Measurements from ENCODE around the gene AGO1.
A peak's percentile ranks its signal among the peaks of the same experiment; 100 is the strongest.

AGO1 gene

DNA sequence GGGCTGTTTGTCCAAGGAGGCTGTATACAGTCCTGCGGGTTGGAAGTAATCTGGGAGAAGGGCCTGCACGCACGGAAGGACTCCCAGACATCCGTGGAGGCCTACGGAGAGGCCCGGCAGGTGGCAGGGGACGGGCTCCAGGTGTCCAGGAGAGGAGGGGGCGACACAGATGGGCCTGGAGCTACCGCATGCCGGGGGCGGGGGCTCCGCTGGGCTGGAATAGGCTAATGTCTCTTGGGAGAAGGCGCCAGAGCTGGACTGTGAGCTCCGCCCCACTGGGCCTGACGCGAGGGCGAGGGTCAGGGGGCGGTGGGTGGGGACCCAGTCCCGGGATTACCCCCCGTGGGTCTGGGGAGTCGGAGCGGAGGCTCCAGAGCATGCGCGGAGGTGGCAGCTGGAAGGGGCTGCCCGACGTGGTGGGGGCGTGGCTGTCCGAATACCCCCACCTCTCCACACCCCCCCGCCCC, 659 bp downstream of the AGO1 start:
- H3K4me1 ChIP-seq (ENCODE audit: control insufficient read depth in 1 of 2, insufficient read depth in 2 of 2, low read length in 2 of 2), result peaks cover 18 to 26% of the 10 kb centered on the region in 2 experiments
- H3K79me1 ChIP-seq (ENCODE audit: low read length), result peaks cover 4% of the 10 kb centered on the region
- no peak overlapping the region for H3K23ac ChIP-seq (ENCODE audit: low read length)
- peak overlapping the region; percentile 9 for H3K27ac ChIP-seq (ENCODE audit: low read depth, low read length)
- peak overlapping the region; percentile 91 for H4K12ac ChIP-seq (ENCODE audit: low read depth, low read length)
- H4K8ac ChIP-seq (ENCODE audit: low read depth, low read length), result peak overlapping the region; percentile 80
- H3K36me3 ChIP-seq (ENCODE audit: control insufficient read depth in 1 of 2, insufficient read depth in 2 of 2, low read length in 2 of 2), result no peaks in the 10 kb centered on the region
- H3K14ac ChIP-seq (ENCODE audit: low read length), result peak overlapping the region; percentile 69
- no CpG with 5 or more reads among the region's 29 CpGs for WGBS (ENCODE audit: extremely low coverage, insufficient coverage, insufficient read length)
- peaks cover 9% of the 10 kb centered on the region for H3K79me2 ChIP-seq (ENCODE audit: control insufficient read depth, insufficient read depth, low read length, poor library complexity)
- peaks cover 1% of the 10 kb centered on the region for H3K9me3 ChIP-seq (ENCODE audit: insufficient read depth, low read depth, low read length)
- H3K4me2 ChIP-seq (ENCODE audit: low read length), result peak overlapping the region; percentile 83
- peak overlapping the region; percentile 78 for H3K4ac ChIP-seq (ENCODE audit: low read depth, low read length)
- no peak for DNase-seq
- H3K27me3 ChIP-seq (ENCODE audit: insufficient read depth, low read length), result no peaks in the 10 kb centered on the region
- H2BK12ac ChIP-seq (ENCODE audit: low read length), result no peak overlapping the region
- peak overlapping the region; percentile 50 for H2AK5ac ChIP-seq (ENCODE audit: low read length)
- H2AFZ ChIP-seq (ENCODE audit: insufficient read depth, low read length, poor library complexity), result peak overlapping the region; percentile 68
- peak overlapping the region; percentile 77 for H3K9ac ChIP-seq (ENCODE audit: low read length)
- peak overlapping the region; percentile 96 for H3K4me3 ChIP-seq (ENCODE audit: low read depth, low read length)
- H2BK5ac ChIP-seq (ENCODE audit: low read depth, low read length, poor library complexity), result peak overlapping the region; percentile 42
- no peak overlapping the region for H2BK120ac ChIP-seq (ENCODE audit: insufficient read depth, low read length, poor library complexity)
- peak overlapping the region; percentile 80 for H4K91ac ChIP-seq (ENCODE audit: low read depth, low read length)
- H3K18ac ChIP-seq (ENCODE audit: low read length), result peak overlapping the region; percentile 89

DNA sequence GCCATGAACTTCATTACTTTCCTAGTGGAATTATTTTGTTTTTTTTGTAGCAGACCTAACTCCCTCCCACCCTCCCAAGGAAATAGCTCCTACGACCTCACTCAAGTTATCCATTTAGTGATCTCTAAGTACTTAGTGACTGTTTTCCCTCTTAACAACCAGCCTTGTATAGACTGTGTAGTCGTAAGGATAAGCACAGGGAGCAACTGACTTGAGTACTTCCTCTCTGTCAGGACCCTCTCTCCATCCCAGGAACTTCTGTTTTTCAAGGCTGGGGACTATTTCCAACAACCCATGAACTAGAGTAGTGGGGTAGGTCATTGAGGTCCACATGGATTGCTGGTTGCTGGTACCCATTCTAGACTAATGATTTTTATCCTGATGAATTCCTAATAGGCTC, 1.9 kb downstream of the AGO1 start:
- Histone ChIP-seq H2BK12ac (ENCODE audit: low read length) (no peak overlapping the region), H4K8ac (ENCODE audit: low read depth, low read length) (no peak overlapping the region), H3K27ac (ENCODE audit: low read depth, low read length) (no peak overlapping the region), H3K14ac (ENCODE audit: low read length) (no peak overlapping the region), H3K36me3 (ENCODE audit: control insufficient read depth in 1 of 2, insufficient read depth in 2 of 2, low read length in 2 of 2) (peaks cover 2% of the 10 kb centered on the region in 2 experiments), H2AFZ (ENCODE audit: insufficient read depth, low read length, poor library complexity) (no peak overlapping the region), H3K27me3 (ENCODE audit: insufficient read depth, low read length) (no peaks in the 10 kb centered on the region), H3K79me2 (ENCODE audit: control insufficient read depth, insufficient read depth, low read length, poor library complexity) (peaks cover 9% of the 10 kb centered on the region), H3K79me1 (ENCODE audit: low read length) (peaks cover 4% of the 10 kb centered on the region), H2BK5ac (ENCODE audit: low read depth, low read length, poor library complexity) (no peak overlapping the region), H3K9me3 (ENCODE audit: insufficient read depth, low read depth, low read length) (peaks cover 1% of the 10 kb centered on the region), H2AK5ac (ENCODE audit: low read length) (no peak overlapping the region), H4K12ac (ENCODE audit: low read depth, low read length) (no peak overlapping the region), H3K9ac (ENCODE audit: low read length) (no peak overlapping the region), H2BK120ac (ENCODE audit: insufficient read depth, low read length, poor library complexity) (no peak overlapping the region), H3K23ac (ENCODE audit: low read length) (no peak overlapping the region), H3K4me2 (ENCODE audit: low read length) (no peak overlapping the region), H3K4ac (ENCODE audit: low read depth, low read length) (no peak overlapping the region), H4K91ac (ENCODE audit: low read depth, low read length) (no peak overlapping the region), H3K18ac (ENCODE audit: low read length) (no peak overlapping the region), H3K4me3 (ENCODE audit: low read depth, low read length) (no peak overlapping the region), H3K4me1 (ENCODE audit: control insufficient read depth in 1 of 2, insufficient read depth in 2 of 2, low read length in 2 of 2) (peaks cover 18 to 24% of the 10 kb centered on the region in 2 experiments)
- DNase-seq, result no peak
- WGBS (ENCODE audit: extremely low coverage, insufficient coverage, insufficient read length), result no CpG with 5 or more reads among the region's 2 CpGs

DNA sequence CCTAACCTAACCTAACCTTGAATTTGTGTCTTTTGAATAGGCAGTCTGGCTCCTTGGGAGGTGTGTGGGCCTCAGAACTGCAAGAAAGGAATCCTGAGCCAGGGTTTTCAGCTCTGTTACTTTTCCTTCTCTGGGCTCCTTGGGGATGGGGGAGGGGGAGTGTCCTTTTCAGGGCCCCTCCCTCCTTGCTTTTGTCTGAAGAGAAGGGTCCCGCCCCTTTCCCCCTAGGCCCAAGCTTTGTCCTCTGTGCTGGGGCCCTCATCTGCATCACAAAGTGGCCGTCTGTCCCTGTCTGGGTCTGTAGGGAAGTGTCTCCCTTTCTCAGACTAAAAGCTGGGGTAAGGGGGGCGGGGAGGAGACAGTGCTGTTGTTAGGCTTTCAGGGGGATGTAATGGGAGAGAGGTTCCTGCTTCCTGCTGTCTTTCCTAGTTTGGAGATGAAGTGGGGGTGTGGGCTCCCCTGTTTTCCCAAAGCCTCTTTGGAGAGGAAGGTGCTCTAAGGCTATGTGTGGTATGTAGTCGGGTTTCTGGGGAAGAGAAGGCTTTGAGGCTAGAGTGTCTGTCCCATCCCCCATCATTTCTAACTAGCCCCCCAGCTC, 3.1 kb downstream of the AGO1 start:
- Histone ChIP-seq H3K4me2 (ENCODE audit: low read length) (peak overlapping the region; percentile 48), H3K9me3 (ENCODE audit: insufficient read depth, low read depth, low read length) (peaks cover 1% of the 10 kb centered on the region), H2BK120ac (ENCODE audit: insufficient read depth, low read length, poor library complexity) (no peak overlapping the region), H3K79me1 (ENCODE audit: low read length) (peaks cover 4% of the 10 kb centered on the region), H3K27ac (ENCODE audit: low read depth, low read length) (peak overlapping the region; percentile 31), H3K36me3 (ENCODE audit: control insufficient read depth in 1 of 2, insufficient read depth in 2 of 2, low read length in 2 of 2) (peaks cover 2 to 4% of the 10 kb centered on the region in 2 experiments), H4K8ac (ENCODE audit: low read depth, low read length) (peak overlapping the region; percentile 55), H3K27me3 (ENCODE audit: insufficient read depth, low read length) (no peaks in the 10 kb centered on the region), H3K18ac (ENCODE audit: low read length) (peak overlapping the region; percentile 40), H3K4ac (ENCODE audit: low read depth, low read length) (peak overlapping the region; percentile 50), H3K79me2 (ENCODE audit: control insufficient read depth, insufficient read depth, low read length, poor library complexity) (peaks cover 9% of the 10 kb centered on the region), H2BK5ac (ENCODE audit: low read depth, low read length, poor library complexity) (no peak overlapping the region), H3K23ac (ENCODE audit: low read length) (no peak overlapping the region), H2AFZ (ENCODE audit: insufficient read depth, low read length, poor library complexity) (peak overlapping the region; percentile 26), H2BK12ac (ENCODE audit: low read length) (peak overlapping the region; percentile 28), H2AK5ac (ENCODE audit: low read length) (no peak overlapping the region), H4K12ac (ENCODE audit: low read depth, low read length) (no peak overlapping the region), H3K4me3 (ENCODE audit: low read depth, low read length) (no peak overlapping the region), H3K4me1 (ENCODE audit: control insufficient read depth in 1 of 2, insufficient read depth in 2 of 2, low read length in 2 of 2) (peaks cover 18 to 22% of the 10 kb centered on the region in 2 experiments), H3K9ac (ENCODE audit: low read length) (no peak overlapping the region), H4K91ac (ENCODE audit: low read depth, low read length) (peak overlapping the region; percentile 58), H3K14ac (ENCODE audit: low read length) (no peak overlapping the region)
- no CpG with 5 or more reads among the region's 4 CpGs for WGBS (ENCODE audit: extremely low coverage, insufficient coverage, insufficient read length)
- DNase-seq, result no peak

DNA sequence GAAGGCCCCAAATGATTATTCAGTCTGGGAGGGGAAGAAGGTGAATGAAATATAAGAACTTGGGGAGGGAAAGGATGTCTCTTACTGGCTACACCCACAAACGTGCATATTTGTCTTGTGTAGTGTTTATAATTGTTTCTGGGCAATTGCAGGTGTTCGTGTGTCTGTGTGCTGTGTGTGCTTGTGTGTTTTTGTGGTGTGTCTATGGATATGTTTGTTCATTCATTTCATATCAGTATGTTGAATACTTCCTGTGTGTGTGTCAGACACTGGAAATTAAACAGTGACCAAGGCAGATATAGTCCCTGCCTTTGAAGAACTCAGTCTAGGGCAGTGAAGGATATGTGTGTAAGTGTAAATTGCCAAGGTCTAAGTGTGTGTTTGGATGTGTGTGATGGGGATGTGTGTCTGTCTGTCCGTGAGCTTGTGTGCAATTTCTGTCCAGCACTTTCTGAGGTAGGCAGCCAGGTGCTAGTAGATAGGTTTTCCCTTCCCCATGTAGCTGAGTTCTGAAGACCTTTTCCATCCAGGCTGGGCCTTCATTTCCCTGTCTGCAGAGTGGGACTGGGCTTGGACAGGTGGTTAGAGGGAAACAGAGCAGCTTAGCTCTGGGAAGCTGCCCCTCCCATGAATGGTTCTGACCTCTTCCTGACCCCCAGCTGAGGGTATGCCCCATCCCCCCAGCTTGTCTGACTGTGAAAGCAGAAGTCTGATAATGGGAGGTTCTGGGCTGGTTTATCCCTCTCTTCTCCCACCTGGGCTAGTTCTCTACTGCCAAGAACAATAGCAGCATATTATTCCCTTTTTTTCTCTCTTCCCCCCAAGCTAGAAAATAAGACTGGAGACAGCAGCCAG, 3.8 kb downstream of the AGO1 start:
- H3K27me3 ChIP-seq (ENCODE audit: insufficient read depth, low read length), result no peaks in the 10 kb centered on the region
- peak overlapping the region; percentile 9 for H3K27ac ChIP-seq (ENCODE audit: low read depth, low read length)
- H2AFZ ChIP-seq (ENCODE audit: insufficient read depth, low read length, poor library complexity), result no peak overlapping the region
- H3K79me1 ChIP-seq (ENCODE audit: low read length), result peaks cover 4% of the 10 kb centered on the region
- H3K14ac ChIP-seq (ENCODE audit: low read length), result no peak overlapping the region
- H3K9me3 ChIP-seq (ENCODE audit: insufficient read depth, low read depth, low read length), result peaks cover 1% of the 10 kb centered on the region
- DNase-seq, result no peak
- H2BK12ac ChIP-seq (ENCODE audit: low read length), result no peak overlapping the region
- no peak overlapping the region for H3K4me3 ChIP-seq (ENCODE audit: low read depth, low read length)
- peak overlapping the region; percentile 55 for H4K8ac ChIP-seq (ENCODE audit: low read depth, low read length)
- WGBS (ENCODE audit: extremely low coverage, insufficient coverage, insufficient read length), result no CpG with 5 or more reads among the region's 3 CpGs
- H3K4me2 ChIP-seq (ENCODE audit: low read length), result peak overlapping the region; percentile 48
- H3K18ac ChIP-seq (ENCODE audit: low read length), result no peak overlapping the region
- H4K91ac ChIP-seq (ENCODE audit: low read depth, low read length), result no peak overlapping the region
- peak overlapping the region; percentile 50 for H3K4ac ChIP-seq (ENCODE audit: low read depth, low read length)
- H2BK120ac ChIP-seq (ENCODE audit: insufficient read depth, low read length, poor library complexity), result no peak overlapping the region
- H3K4me1 ChIP-seq (ENCODE audit: control insufficient read depth in 1 of 2, insufficient read depth in 2 of 2, low read length in 2 of 2), result peaks cover 18 to 22% of the 10 kb centered on the region in 2 experiments
- H4K12ac ChIP-seq (ENCODE audit: low read depth, low read length), result no peak overlapping the region
- no peak overlapping the region for H3K23ac ChIP-seq (ENCODE audit: low read length)
- peaks cover 9% of the 10 kb centered on the region for H3K79me2 ChIP-seq (ENCODE audit: control insufficient read depth, insufficient read depth, low read length, poor library complexity)
- no peak overlapping the region for H2AK5ac ChIP-seq (ENCODE audit: low read length)
- H3K36me3 ChIP-seq (ENCODE audit: control insufficient read depth in 1 of 2, insufficient read depth in 2 of 2, low read length in 2 of 2), result peaks cover 3 to 4% of the 10 kb centered on the region in 2 experiments
- no peak overlapping the region for H2BK5ac ChIP-seq (ENCODE audit: low read depth, low read length, poor library complexity)
- H3K9ac ChIP-seq (ENCODE audit: low read length), result no peak overlapping the region

Data from trophoblast cell (in vitro differentiated cells and primary cell).